A549 (cell line): ENCODE measurements around the gene VWCE. TPM values are rescaled to one million over a fixed set of nuclear protein-coding genes. Genes with fewer than 3 reads are reported as not detected.

ENCODE experiments used
- ATAC-seq, 2 experiments: fragments of 200-7000 bp in 1 of 2; fragments of >200 bp in 1 of 2; cut with Nextera tagmentation in 1 of 2; cut with Tn5 transposase in 1 of 2; 3 replicates each; pipeline versions ENCODE4 v1.8.0 to v1.9.1; 2018 to 2020; ENCODE audit warnings: mild to moderate bottlenecking in 1 of 2, moderate library complexity in 1 of 2
- CTCF ChIA-PET: fragments of 300-600 bp; sonication (Branson Sonifier 250); formaldehyde crosslinking; extraction: SDS; loops from one replicate; lab custom pipeline; 2021; ENCODE audit warnings: antibody characterized with exemption, inconsistent platforms; lab: Yijun Ruan, JAX
- POLR2A ChIA-PET: fragments of 350-600 bp; formaldehyde crosslinking; extraction: SDS; loops from one replicate; lab custom pipeline; 2021; ENCODE audit warnings: antibody characterized with exemption, inconsistent platforms; lab: Yijun Ruan, JAX
- DNase-seq, 2 experiments: peaks; one replicate each; pipeline versions ENCODE4 v3.0.0 to v3.0.0-alpha.2; 2011 to 2016; ENCODE audit warnings: low read depth in 1 of 2, low spot score in 1 of 2
- FAIRE-seq: peaks from 2 replicates; lab custom pipeline; 2011; peaks lifted over from hg19 to GRCh38; lab: Jason Lieb, UNC
- H3K27ac ChIP-seq, 2 experiments: fragments of >200 bp; sonication (Bioruptor Twin); formaldehyde crosslinking; 3 replicates each; pipeline ENCODE4 v1.5.1; 2016 to 2017
- H3K4me1 ChIP-seq: fragments of >200 bp; sonication (Bioruptor Twin); formaldehyde crosslinking; 3 replicates; pipeline ENCODE4 v1.6.1; 2016
- H3K4me2 ChIP-seq: fragments of >200 bp; sonication (Bioruptor Twin); formaldehyde crosslinking; 3 replicates; pipeline ENCODE4 v1.6.1; 2016
- H3K4me3 ChIP-seq: fragments of >200 bp; sonication (Bioruptor Twin); formaldehyde crosslinking; 3 replicates; pipeline ENCODE4 v1.5.1; 2016
- H3K9me3 ChIP-seq: fragments of >200 bp; sonication (Bioruptor Twin); formaldehyde crosslinking; 3 replicates; pipeline ENCODE4 v1.6.1; 2016
- BHLHE40 ChIP-seq: IDR thresholded peaks from 2 replicates; pipeline ENCODE4 v1.6.1; 2012; ENCODE audit warnings: low read depth, low read length, inconsistent platforms
- EHMT2 ChIP-seq: fragments of 200-600 bp; sonication (generic); IDR thresholded peaks from 2 replicates; pipeline ENCODE4 v1.6.1; 2016; ENCODE audit warnings: antibody characterized with exemption, low read depth, mild to moderate bottlenecking, moderate library complexity
- EP300 ChIP-seq, 2 experiments: fragments of >200 bp; sonication (Bioruptor Twin); formaldehyde crosslinking; IDR thresholded peaks; 2 replicates in 1 of 2; 3 replicates in 1 of 2; pipeline ENCODE4 v1.6.1; 2016 to 2017
- FOSB ChIP-seq: fragments of 250-450 bp; sonication (Bioruptor Pico); IDR thresholded peaks from 2 replicates; pipeline ENCODE4 v1.5.0; 2020; ENCODE audit warnings: mild to moderate bottlenecking, moderate library complexity
- FOSL2 ChIP-seq, 2 experiments: fragments of 450-650 bp in 1 of 2; fragments of >200 bp in 1 of 2; sonication (Bioruptor Twin) in 1 of 2; formaldehyde crosslinking; IDR thresholded peaks; 2 replicates each; pipeline versions ENCODE4 v1.5.0 to v1.6.1; 2016 to 2020; ENCODE audit warnings: mild to moderate bottlenecking in 1 of 2, moderate library complexity in 1 of 2
- GATA3 ChIP-seq: IDR thresholded peaks from 2 replicates; pipeline ENCODE4 v1.6.1; 2012; ENCODE audit warnings: borderline replicate concordance
- HEYL ChIP-seq: fragments of 250-450 bp; sonication (Bioruptor Pico); IDR thresholded peaks from 2 replicates; pipeline ENCODE4 v1.8.0; 2021; ENCODE audit warnings: mild to moderate bottlenecking, moderate library complexity
- HOXA7 ChIP-seq: fragments of 250-450 bp; sonication (Bioruptor Pico); IDR thresholded peaks from 2 replicates; pipeline ENCODE4 v1.5.0; 2020; ENCODE audit warnings: mild to moderate bottlenecking, moderate library complexity
- JUN ChIP-seq, 2 experiments: fragments of >200 bp; sonication (Bioruptor Twin); formaldehyde crosslinking; IDR thresholded peaks; 2 replicates in 1 of 2; 3 replicates in 1 of 2; pipeline ENCODE4 v1.6.1; 2016 to 2017
- KDM5A ChIP-seq: fragments of 200-600 bp; sonication (generic); IDR thresholded peaks from 2 replicates; pipeline ENCODE4 v1.6.1; 2016; ENCODE audit warnings: antibody characterized with exemption, mild to moderate bottlenecking
- MAFK ChIP-seq: fragments of 450-650 bp; IDR thresholded peaks from 2 replicates; pipeline ENCODE4 v1.6.1; 2014; ENCODE audit not compliant: partially characterized antibody
- MAZ ChIP-seq: fragments of 150-350 bp; IDR thresholded peaks from 2 replicates; pipeline ENCODE4 v1.6.1; 2014; ENCODE audit warnings: antibody characterized with exemption, low read depth, low read length, borderline replicate concordance
- NPAS2 ChIP-seq: fragments of 250-450 bp; sonication (Bioruptor Pico); IDR thresholded peaks from 2 replicates; pipeline ENCODE4 v1.8.0; 2022; ENCODE audit warnings: mild to moderate bottlenecking, moderate library complexity, borderline replicate concordance
- NR3C1 ChIP-seq: fragments of >200 bp; sonication (Bioruptor Twin); formaldehyde crosslinking; IDR thresholded peaks from 3 replicates; pipeline ENCODE4 v1.6.1; 2017
- PHF8 ChIP-seq: fragments of 200-600 bp; sonication (generic); IDR thresholded peaks from 2 replicates; pipeline ENCODE4 v1.6.1; 2016; ENCODE audit warnings: low read depth, mild to moderate bottlenecking, antibody characterized with exemption, moderate library complexity, borderline replicate concordance
- POLR2AphosphoS2 ChIP-seq: conservative IDR thresholded peaks from 2 replicates; pipeline ENCODE4 v1.6.1; 2012; ENCODE audit warnings: low read length, improper control_type of control experiment, inconsistent platforms
- RAD21 ChIP-seq, 2 experiments: fragments of >200 bp in 1 of 2; sonication (Bioruptor Twin) in 1 of 2; formaldehyde crosslinking in 1 of 2; IDR thresholded peaks in 1 of 2; conservative IDR thresholded peaks in 1 of 2; 2 replicates in 1 of 2; 3 replicates in 1 of 2; pipeline ENCODE4 v1.6.1; 2012 to 2018; ENCODE audit warnings: inconsistent platforms in 1 of 2
- RARB ChIP-seq: fragments of 250-450 bp; sonication (Bioruptor Pico); IDR thresholded peaks from 2 replicates; pipeline ENCODE4 v1.8.0; 2021; ENCODE audit warnings: mild to moderate bottlenecking, moderate library complexity
- RCOR1 ChIP-seq: fragments of 150-350 bp; IDR thresholded peaks from 2 replicates; pipeline ENCODE4 v1.6.1; 2014; ENCODE audit warnings: antibody characterized with exemption, low read length, low read depth
- SMC3 ChIP-seq: fragments of >200 bp; sonication (Bioruptor Twin); formaldehyde crosslinking; IDR thresholded peaks from 3 replicates; pipeline ENCODE4 v1.6.1; 2018; ENCODE audit warnings: inconsistent platforms
- SREBF2 ChIP-seq: fragments of 450-650 bp; IDR thresholded peaks from 2 replicates; pipeline ENCODE4 v1.6.1; 2014; ENCODE audit warnings: mild to moderate bottlenecking, moderate library complexity
- TFCP2L1 ChIP-seq: fragments of 250-450 bp; sonication (Bioruptor Pico); IDR thresholded peaks from 2 replicates; pipeline ENCODE4 v1.5.0; 2021; ENCODE audit warnings: mild to moderate bottlenecking
- TP53 ChIP-seq: fragments of 250-450 bp; sonication (Bioruptor Pico); IDR thresholded peaks from 2 replicates; pipeline ENCODE4 v1.5.0; 2021; ENCODE audit warnings: mild to moderate bottlenecking, moderate library complexity
- ZNF302 ChIP-seq: fragments of 250-450 bp; sonication (Bioruptor Pico); IDR thresholded peaks from 2 replicates; pipeline ENCODE4 v1.9.0; 2021; ENCODE audit warnings: inconsistent platforms, mild to moderate bottlenecking, moderate library complexity
- ZSCAN20 ChIP-seq: fragments of 250-450 bp; sonication (Bioruptor Pico); IDR thresholded peaks from 2 replicates; pipeline ENCODE4 v1.8.0; 2022; ENCODE audit warnings: mild to moderate bottlenecking, moderate library complexity
- WGBS: methylation state at CpG from one replicate; pipeline ENCODE4 v1.1.6; 2017; ENCODE audit errors: missing lambda C conversion rate; 5-methylcytosine and 5-hydroxymethylcytosine counted together
- polyA plus RNA-seq, 4 experiments: library from polyadenylated mRNA; depleted of rRNA in 3 of 4; stranded (reverse); fragments of >200 nt; fragmentation: RNase III in 1 of 4; extraction: RNeasy Plus Mini Kit Qiagen cat#74134 plus additional on column Dnase treatment in 1 of 4; gene quantifications; 2 replicates in 3 of 4; 3 replicates in 1 of 4; pipeline ENCODE4 v1.2.3, GENCODE V29; 2011 to 2017
- TF ChIP-seq, protein P1 (sequence below): fragments of >200 bp; sonication (Bioruptor Twin); formaldehyde crosslinking; IDR thresholded peaks from 3 replicates; pipeline ENCODE4 v1.5.1; 2016
- TF ChIP-seq, protein P2 (sequence below): IDR thresholded peaks from 2 replicates; pipeline ENCODE4 v1.6.1; 2012; ENCODE audit warnings: low read depth, borderline replicate concordance
- TF ChIP-seq, protein P3 (sequence below): fragments of 150-350 bp; IDR thresholded peaks from 2 replicates; pipeline ENCODE4 v1.6.1; 2014; ENCODE audit warnings: low read depth, mild to moderate bottlenecking, low read length
- TF ChIP-seq, protein P4 (sequence below): fragments of 250-450 bp; sonication (Bioruptor Pico); IDR thresholded peaks from 2 replicates; pipeline ENCODE4 v1.5.0; 2021; ENCODE audit warnings: mild to moderate bottlenecking, moderate library complexity, borderline replicate concordance
- TF ChIP-seq, protein P5 (sequence below): fragments of 450-650 bp; IDR thresholded peaks from 2 replicates; pipeline ENCODE4 v1.6.1; 2014; ENCODE audit warnings: antibody characterized with exemption

The VWCE gene
- polyA plus RNA-seq, 2 of the 4 experiments (the other 2 are of a cell fraction) = 0.45 to 0.65 TPM

DNA sequence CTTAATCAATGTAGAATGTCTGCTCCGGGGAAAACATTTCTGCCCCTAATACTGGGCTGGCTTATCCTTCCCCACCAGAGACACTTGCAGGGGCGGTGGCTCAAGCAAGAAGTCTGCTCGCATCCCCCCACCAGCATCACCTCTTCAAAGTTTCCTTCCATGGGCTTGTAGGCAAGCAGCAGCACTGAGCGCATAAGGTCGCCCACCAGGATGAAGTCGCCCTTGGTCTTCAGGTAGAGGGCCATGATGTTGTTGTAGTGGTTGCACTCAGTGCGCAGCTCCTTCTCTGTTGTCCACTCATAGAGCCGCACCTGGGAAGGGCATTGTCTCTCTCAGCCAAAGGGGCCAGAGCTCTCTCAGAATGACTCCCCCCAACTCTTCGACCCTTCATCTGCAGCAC is 8.6 kb upstream of the VWCE start (continued):
- TF ChIP-seq, protein P1, sequence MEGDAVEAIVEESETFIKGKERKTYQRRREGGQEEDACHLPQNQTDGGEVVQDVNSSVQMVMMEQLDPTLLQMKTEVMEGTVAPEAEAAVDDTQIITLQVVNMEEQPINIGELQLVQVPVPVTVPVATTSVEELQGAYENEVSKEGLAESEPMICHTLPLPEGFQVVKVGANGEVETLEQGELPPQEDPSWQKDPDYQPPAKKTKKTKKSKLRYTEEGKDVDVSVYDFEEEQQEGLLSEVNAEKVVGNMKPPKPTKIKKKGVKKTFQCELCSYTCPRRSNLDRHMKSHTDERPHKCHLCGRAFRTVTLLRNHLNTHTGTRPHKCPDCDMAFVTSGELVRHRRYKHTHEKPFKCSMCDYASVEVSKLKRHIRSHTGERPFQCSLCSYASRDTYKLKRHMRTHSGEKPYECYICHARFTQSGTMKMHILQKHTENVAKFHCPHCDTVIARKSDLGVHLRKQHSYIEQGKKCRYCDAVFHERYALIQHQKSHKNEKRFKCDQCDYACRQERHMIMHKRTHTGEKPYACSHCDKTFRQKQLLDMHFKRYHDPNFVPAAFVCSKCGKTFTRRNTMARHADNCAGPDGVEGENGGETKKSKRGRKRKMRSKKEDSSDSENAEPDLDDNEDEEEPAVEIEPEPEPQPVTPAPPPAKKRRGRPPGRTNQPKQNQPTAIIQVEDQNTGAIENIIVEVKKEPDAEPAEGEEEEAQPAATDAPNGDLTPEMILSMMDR = no peak
- TF ChIP-seq EHMT2 (no peak), TFCP2L1 (CRISPR knock-in tag) (no peak), ZSCAN20 (CRISPR knock-in tag) (no peak), HEYL (CRISPR knock-in tag) (no peak), SREBF2 (no peak), MAZ (no peak)
- TF ChIP-seq, all 56 proteins: peak for 0

DNA sequence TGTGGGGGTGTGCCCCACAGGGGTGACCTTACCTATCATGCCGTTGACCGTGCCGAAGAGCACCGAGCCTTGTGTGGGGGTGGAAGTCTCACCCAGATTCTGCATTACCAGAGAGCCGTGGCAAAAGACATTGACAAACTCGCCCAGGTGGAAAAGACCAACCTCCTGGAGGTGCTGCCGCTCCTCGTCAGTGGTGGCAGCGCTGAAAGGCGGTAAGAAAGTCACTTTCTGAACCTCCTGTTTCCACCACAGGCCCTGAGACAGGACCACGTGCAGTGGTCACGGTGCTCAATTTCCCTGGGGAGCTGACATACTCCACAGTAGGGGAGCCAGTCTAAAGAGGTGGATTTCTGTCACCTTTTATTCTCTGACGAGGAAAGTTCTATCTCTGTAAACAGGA is 7.4 kb upstream of the VWCE start:
- no peak for ATAC-seq

DNA sequence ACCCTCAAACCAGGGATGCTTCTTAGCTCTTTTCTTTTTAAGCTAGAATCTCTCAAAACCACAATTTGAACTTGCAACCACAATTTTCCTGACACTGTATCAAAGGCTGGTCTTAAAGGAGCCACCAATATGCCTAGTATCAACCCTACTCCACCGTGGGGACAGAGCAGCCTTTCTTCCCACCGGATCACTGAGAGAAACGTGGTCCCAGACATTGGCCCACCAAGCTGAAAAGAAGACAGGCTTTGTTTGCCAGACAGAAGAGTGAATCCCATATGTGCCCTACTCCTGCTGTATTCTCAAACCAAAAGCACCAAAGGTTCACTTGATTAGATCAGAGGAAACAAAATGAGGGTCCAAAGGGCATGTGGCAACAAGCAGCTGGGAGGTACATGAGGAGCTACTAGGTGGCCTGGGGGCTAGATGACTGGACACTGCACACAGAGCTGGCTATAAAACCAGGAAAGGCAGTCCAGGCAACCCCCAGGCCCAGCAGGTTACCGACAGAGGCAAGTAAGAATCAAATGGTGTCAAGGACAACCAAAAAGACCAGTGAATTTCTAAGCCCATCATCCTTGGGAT is 3.6 kb upstream of the VWCE start:
- ChIA-PET CTCF (interaction anchor here (1.0 to 1.7 kb wide), 4 partner anchors 8 to 38 kb away, joined by 3 to 4 read pairs (median 4); no protein-coding TSS in a partner anchor), POLR2A (no interaction called here)
- DNase-seq (no peak), FAIRE-seq (no peak), ATAC-seq (no peak)
- Histone ChIP-seq H3K4me2 (no peak overlapping the region), H3K4me3 (no peak overlapping the region), H3K9me3 (no peaks in the 10 kb centered on the region), H3K27ac (no peak overlapping the region), H3K4me1 (peaks cover 10% of the 10 kb centered on the region; the same call in 1 of the 3 replicates)
- 82% methylated on average over 4 of the region's 4 CpGs for WGBS
- no peak for TF ChIP-seq MAFK
- no peak for TF ChIP-seq NR3C1
- TF ChIP-seq FOSB = no peak
- TF ChIP-seq, protein P2, sequence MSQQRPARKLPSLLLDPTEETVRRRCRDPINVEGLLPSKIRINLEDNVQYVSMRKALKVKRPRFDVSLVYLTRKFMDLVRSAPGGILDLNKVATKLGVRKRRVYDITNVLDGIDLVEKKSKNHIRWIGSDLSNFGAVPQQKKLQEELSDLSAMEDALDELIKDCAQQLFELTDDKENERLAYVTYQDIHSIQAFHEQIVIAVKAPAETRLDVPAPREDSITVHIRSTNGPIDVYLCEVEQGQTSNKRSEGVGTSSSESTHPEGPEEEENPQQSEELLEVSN = no peak
- TF ChIP-seq GATA3 = no peak
- TF ChIP-seq HOXA7 (CRISPR knock-in tag) = no peak
- TF ChIP-seq, protein P3, sequence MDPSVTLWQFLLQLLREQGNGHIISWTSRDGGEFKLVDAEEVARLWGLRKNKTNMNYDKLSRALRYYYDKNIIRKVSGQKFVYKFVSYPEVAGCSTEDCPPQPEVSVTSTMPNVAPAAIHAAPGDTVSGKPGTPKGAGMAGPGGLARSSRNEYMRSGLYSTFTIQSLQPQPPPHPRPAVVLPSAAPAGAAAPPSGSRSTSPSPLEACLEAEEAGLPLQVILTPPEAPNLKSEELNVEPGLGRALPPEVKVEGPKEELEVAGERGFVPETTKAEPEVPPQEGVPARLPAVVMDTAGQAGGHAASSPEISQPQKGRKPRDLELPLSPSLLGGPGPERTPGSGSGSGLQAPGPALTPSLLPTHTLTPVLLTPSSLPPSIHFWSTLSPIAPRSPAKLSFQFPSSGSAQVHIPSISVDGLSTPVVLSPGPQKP = no peak
- TF ChIP-seq BHLHE40 = no peak
- TF ChIP-seq POLR2AphosphoS2 = no peak
- TF ChIP-seq PHF8 = no peak
- TF ChIP-seq RARB (CRISPR knock-in tag) = no peak
- no peak for TF ChIP-seq RAD21 (conservative IDR thresholded peaks at IDR 0.05 in 1 of 2, IDR thresholded peaks at IDR 0.05 in 1 of 2)

More for the DNA sequence above, 7.4 kb upstream of the VWCE start:
- no peaks in the 10 kb centered on the region for H3K9me3 ChIP-seq
- CTCF ChIA-PET = interaction anchor here (1.5 kb wide), 1 partner anchor 34 kb away, joined by 6 read pairs; no protein-coding TSS in a partner anchor
- H3K4me1 ChIP-seq = peaks cover 2% of the 10 kb centered on the region; the same call in 1 of the 3 replicates
- no peak overlapping the region for H3K27ac ChIP-seq
- WGBS = 94% methylated on average over 13 of the region's 13 CpGs
- POLR2A ChIA-PET = no interaction called here
- no peak overlapping the region for H3K4me3 ChIP-seq
- H3K4me2 ChIP-seq = no peak overlapping the region
- no peak for DNase-seq
- TF ChIP-seq NPAS2 = no peak
- TF ChIP-seq ZNF302 (CRISPR knock-in tag) = no peak
- TF ChIP-seq SMC3 = no peak
- no peak for TF ChIP-seq FOSL2 (IDR thresholded peaks at IDR 0.05)
- no peak for TF ChIP-seq FOSL2 (CRISPR knock-in tag; IDR thresholded peaks at IDR 0.05)
- no peak for TF ChIP-seq MAFK
- TF ChIP-seq, protein P4, sequence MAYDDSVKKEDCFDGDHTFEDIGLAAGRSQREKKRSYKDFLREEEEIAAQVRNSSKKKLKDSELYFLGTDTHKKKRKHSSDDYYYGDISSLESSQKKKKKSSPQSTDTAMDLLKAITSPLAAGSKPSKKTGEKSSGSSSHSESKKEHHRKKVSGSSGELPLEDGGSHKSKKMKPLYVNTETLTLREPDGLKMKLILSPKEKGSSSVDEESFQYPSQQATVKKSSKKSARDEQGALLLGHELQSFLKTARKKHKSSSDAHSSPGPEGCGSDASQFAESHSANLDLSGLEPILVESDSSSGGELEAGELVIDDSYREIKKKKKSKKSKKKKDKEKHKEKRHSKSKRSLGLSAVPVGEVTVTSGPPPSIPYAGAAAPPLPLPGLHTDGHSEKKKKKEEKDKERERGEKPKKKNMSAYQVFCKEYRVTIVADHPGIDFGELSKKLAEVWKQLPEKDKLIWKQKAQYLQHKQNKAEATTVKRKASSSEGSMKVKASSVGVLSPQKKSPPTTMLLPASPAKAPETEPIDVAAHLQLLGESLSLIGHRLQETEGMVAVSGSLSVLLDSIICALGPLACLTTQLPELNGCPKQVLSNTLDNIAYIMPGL (CRISPR knock-in tag) = no peak
- no peak for TF ChIP-seq JUN (IDR thresholded peaks at IDR 0.05)
- TF ChIP-seq HEYL (CRISPR knock-in tag) = no peak
- TF ChIP-seq, protein P5, sequence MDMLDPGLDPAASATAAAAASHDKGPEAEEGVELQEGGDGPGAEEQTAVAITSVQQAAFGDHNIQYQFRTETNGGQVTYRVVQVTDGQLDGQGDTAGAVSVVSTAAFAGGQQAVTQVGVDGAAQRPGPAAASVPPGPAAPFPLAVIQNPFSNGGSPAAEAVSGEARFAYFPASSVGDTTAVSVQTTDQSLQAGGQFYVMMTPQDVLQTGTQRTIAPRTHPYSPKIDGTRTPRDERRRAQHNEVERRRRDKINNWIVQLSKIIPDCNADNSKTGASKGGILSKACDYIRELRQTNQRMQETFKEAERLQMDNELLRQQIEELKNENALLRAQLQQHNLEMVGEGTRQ = no peak
- TF ChIP-seq FOSB = no peak
- TF ChIP-seq KDM5A = no peak
- no peak for TF ChIP-seq RCOR1
- TF ChIP-seq TP53 (CRISPR knock-in tag) = no peak
- no peak for TF ChIP-seq BHLHE40
- TF ChIP-seq PHF8 = no peak
- TF ChIP-seq EP300 (IDR thresholded peaks at IDR 0.05) = no peak
- no peak for TF ChIP-seq RAD21 (conservative IDR thresholded peaks at IDR 0.05 in 1 of 2, IDR thresholded peaks at IDR 0.05 in 1 of 2)
- FAIRE-seq = no peak
